Activated CD4-positive, alpha-beta T cell treated with anti-CD3 and anti-CD28 coated beads, Interleukin-2, amount 50 U/mL, for 4 hours (primary cell): ENCODE results near the gene FAM53A.
"Not testable (repeated sequence)": the region's sequence is repeated elsewhere in the genome, so short reads cannot be mapped to it uniquely, and the experiment has no call there.

Source experiments
- DNase-seq, 2 experiments: peaks; one replicate each; pipeline ENCODE4 v3.0.0-alpha.2; 2020

FAM53A gene

GRCh38 chr4:1618438-1618837, 65.7 kb downstream of the FAM53A start:
- DNase-seq, result no peak

- no peak for DNase-seq
These were observed 67.6 kb downstream of the FAM53A start for GRCh38 chr4:1616557-1616930.

GRCh38 chr4:1615786-1616556, 68.1 kb downstream of the FAM53A start:
- no peak for DNase-seq

GRCh38 chr4:1614854-1615595, 69.1 kb downstream of the FAM53A start:
- DNase-seq, result no peak

- DNase-seq, result no peak
These were observed 69.6 kb downstream of the FAM53A start for GRCh38 chr4:1614502-1614853.

- DNase-seq, result no peak
These were observed 70.1 kb downstream of the FAM53A start for GRCh38 chr4:1614049-1614448.

GRCh38 chr4:1613099-1613495, 71.0 kb downstream of the FAM53A start:
- DNase-seq, result no peak

GRCh38 chr4:1612278-1613098, 71.6 kb downstream of the FAM53A start:
- DNase-seq, result no peak

- DNase-seq, result no peak
These were observed 72.6 kb downstream of the FAM53A start for GRCh38 chr4:1611501-1611870.

- DNase-seq, result no peak
These were observed 73.2 kb downstream of the FAM53A start for GRCh38 chr4:1610791-1611500.

- DNase-seq, result no peak
These were observed 74.0 kb downstream of the FAM53A start for GRCh38 chr4:1609901-1610790.

- DNase-seq, result no peak
These were observed 75.2 kb downstream of the FAM53A start for GRCh38 chr4:1608821-1609500.

GRCh38 chr4:1608196-1608820, 75.8 kb downstream of the FAM53A start:
- no peak for DNase-seq

- not testable (repeated sequence) for DNase-seq
These were observed 76.5 kb downstream of the FAM53A start for GRCh38 chr4:1607436-1608195.

GRCh38 chr4:1604706-1605205, 79.4 kb downstream of the FAM53A start:
- DNase-seq, result peak; percentile 28 to 37

- no peak for DNase-seq
These were observed 79.9 kb downstream of the FAM53A start for GRCh38 chr4:1604181-1604705.

GRCh38 chr4:1603413-1604135, 80.5 kb downstream of the FAM53A start:
- no peak for DNase-seq

- no peak for DNase-seq
These were observed 81.3 kb downstream of the FAM53A start for GRCh38 chr4:1602655-1603412.
